GM12878 (cell line): ENCODE results near the gene ADH1C.

ENCODE experiments used
- BRCA1 ChIP-seq: IDR thresholded peaks from 2 replicates; pipeline ENCODE4 v1.6.1; 2011; ENCODE audit warnings: low read depth, low read length, improper control_type of control experiment
- TCF12 ChIP-seq: IDR thresholded peaks from 2 replicates; pipeline ENCODE4 v1.6.1; 2011; ENCODE audit warnings: low read depth, mild to moderate bottlenecking, low read length

GRCh38 chr4:99324979-99325378 lies 27.6 kb downstream of the ADH1C start:
- TF ChIP-seq BRCA1 (no peak), TCF12 (no peak)
